MM.1S (cell line): ENCODE measurements around the gene THOC5.

Experiments
- DNase-seq: peaks from one replicate; pipeline ENCODE4 v3.0.0-alpha.2; 2015
- H2AFZ ChIP-seq: fragments of 300-600 bp; sonication (generic); 2 replicates; pipeline ENCODE4 v1.6.0; 2016; ENCODE audit warnings: antibody characterized with exemption, low read length
- H3F3A ChIP-seq: fragments of 300-600 bp; sonication (generic); 2 replicates; pipeline ENCODE4 v1.6.1; 2016; ENCODE audit warnings: mild to moderate bottlenecking, antibody characterized with exemption, low read length, moderate library complexity, mixed read lengths; ENCODE audit not compliant: insufficient read depth
- H3K27ac ChIP-seq: fragments of 300-600 bp; sonication (generic); 2 replicates; pipeline ENCODE4 v1.5.1; 2016; ENCODE audit warnings: mild to moderate bottlenecking, low read length
- H3K27me3 ChIP-seq: fragments of 300-600 bp; sonication (generic); replicated peaks from 2 replicates; pipeline ENCODE4 v1.6.0; 2016; ENCODE audit warnings: low read length; ENCODE audit not compliant: insufficient read depth
- H3K36me3 ChIP-seq: fragments of 300-600 bp; sonication (generic); replicated peaks from 2 replicates; pipeline ENCODE4 v1.6.1; 2016; ENCODE audit warnings: mild to moderate bottlenecking, low read length, mixed read lengths; ENCODE audit not compliant: insufficient read depth
- H3K4me1 ChIP-seq: fragments of 300-600 bp; sonication (generic); 2 replicates; pipeline ENCODE4 v1.6.1; 2016; ENCODE audit warnings: low read length, mixed read lengths
- H3K4me2 ChIP-seq: fragments of 300-600 bp; sonication (generic); 2 replicates; pipeline ENCODE4 v1.6.0; 2016; ENCODE audit warnings: low read depth, low read length
- H3K4me3 ChIP-seq: fragments of 300-600 bp; sonication (generic); 2 replicates; pipeline ENCODE4 v1.5.1; 2016; ENCODE audit warnings: low read length, mixed read lengths
- H3K79me2 ChIP-seq: fragments of 300-600 bp; sonication (generic); 2 replicates; pipeline ENCODE4 v1.6.1; 2016; ENCODE audit warnings: mixed run types, low read length, mixed read lengths
- H3K9ac ChIP-seq: fragments of 300-600 bp; sonication (generic); 2 replicates; pipeline ENCODE4 v1.6.1; 2016; ENCODE audit warnings: low read length, mixed read lengths
- H3K9me2 ChIP-seq: fragments of 300-600 bp; sonication (generic); replicated peaks from 2 replicates; pipeline ENCODE4 v1.6.1; 2016; ENCODE audit warnings: mild to moderate bottlenecking, low read length, mixed read lengths; ENCODE audit not compliant: insufficient read depth
- H3K9me3 ChIP-seq: fragments of 300-600 bp; sonication (generic); replicated peaks from 2 replicates; pipeline ENCODE4 v1.6.1; 2016; ENCODE audit warnings: mild to moderate bottlenecking, low read length, mixed read lengths; ENCODE audit not compliant: insufficient read depth
- H4K20me1 ChIP-seq: fragments of 300-600 bp; sonication (generic); 2 replicates; pipeline ENCODE4 v1.6.1; 2016; ENCODE audit warnings: mild to moderate bottlenecking, low read length, moderate library complexity, mixed read lengths; ENCODE audit not compliant: insufficient read depth
- EZH2 ChIP-seq: fragments of 300-600 bp; sonication (generic); optimal IDR thresholded peaks from 2 replicates; pipeline ENCODE3; 2017; ENCODE audit warnings: low read depth, mild to moderate bottlenecking, antibody characterized with exemption, low read length, mixed read lengths
- EZH2phosphoT487 ChIP-seq: fragments of 300-600 bp; sonication (generic); IDR thresholded peaks from 2 replicates; pipeline ENCODE4 v1.6.1; 2018; ENCODE audit warnings: antibody characterized with exemption, low read length
- TF ChIP-seq, protein P1 (sequence below): fragments of 300-600 bp; sonication (generic); IDR thresholded peaks from 2 replicates; pipeline ENCODE4 v1.5.1; 2016; ENCODE audit warnings: antibody characterized with exemption, low read length, mixed read lengths

The THOC5 gene

DNA sequence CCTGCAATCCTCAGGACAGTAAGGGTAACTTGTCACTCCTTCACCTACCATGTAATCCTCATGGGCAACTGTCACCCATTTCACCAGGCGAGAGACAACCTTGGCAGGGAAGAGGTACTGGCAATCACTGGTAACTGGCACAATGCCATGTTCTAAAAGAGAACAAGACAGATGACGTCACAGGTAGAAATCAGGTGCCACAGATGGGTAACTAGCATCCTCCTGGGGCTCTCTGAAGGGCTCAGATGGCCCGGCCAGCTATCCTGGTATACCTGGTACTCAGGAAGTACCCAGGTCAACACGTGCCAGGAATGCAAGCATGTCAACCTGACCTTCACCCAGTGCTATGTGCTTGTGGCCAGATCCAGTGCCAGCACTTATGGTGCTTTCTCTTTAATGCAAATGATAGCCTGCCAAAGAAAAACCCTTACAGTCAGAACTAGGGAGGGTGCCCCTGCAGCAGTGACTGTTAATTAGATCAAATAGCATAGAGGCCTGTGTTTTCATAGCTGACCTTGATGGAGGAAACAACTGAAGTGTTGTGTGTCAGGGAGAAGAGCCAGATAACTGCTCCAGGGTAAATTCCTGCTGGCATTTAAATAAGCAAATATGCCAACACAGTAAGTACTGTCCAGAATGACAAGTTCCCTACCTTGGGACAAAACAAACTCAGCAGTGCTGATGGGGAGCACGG, 36.2 kb downstream of the THOC5 start:
- Histone ChIP-seq H3K79me2 (no peaks in the 10 kb centered on the region), H3K9me2 (no peaks in the 10 kb centered on the region), H3K4me1 (no peaks in the 10 kb centered on the region), H3K36me3 (no peaks in the 10 kb centered on the region; the same call in 1 of the 2 replicates), H3F3A (no peaks in the 10 kb centered on the region), H3K4me2 (no peak overlapping the region), H4K20me1 (no peaks in the 10 kb centered on the region), H3K9ac (no peak overlapping the region), H3K27ac (no peak overlapping the region; the same call in 1 of the 2 replicates), H3K9me3 (no peaks in the 10 kb centered on the region), H3K27me3 (no peaks in the 10 kb centered on the region), H3K4me3 (no peak overlapping the region), H2AFZ (no peak overlapping the region)
- TF ChIP-seq EZH2 (no peak), EZH2phosphoT487 (no peak)
- TF ChIP-seq, protein P1, sequence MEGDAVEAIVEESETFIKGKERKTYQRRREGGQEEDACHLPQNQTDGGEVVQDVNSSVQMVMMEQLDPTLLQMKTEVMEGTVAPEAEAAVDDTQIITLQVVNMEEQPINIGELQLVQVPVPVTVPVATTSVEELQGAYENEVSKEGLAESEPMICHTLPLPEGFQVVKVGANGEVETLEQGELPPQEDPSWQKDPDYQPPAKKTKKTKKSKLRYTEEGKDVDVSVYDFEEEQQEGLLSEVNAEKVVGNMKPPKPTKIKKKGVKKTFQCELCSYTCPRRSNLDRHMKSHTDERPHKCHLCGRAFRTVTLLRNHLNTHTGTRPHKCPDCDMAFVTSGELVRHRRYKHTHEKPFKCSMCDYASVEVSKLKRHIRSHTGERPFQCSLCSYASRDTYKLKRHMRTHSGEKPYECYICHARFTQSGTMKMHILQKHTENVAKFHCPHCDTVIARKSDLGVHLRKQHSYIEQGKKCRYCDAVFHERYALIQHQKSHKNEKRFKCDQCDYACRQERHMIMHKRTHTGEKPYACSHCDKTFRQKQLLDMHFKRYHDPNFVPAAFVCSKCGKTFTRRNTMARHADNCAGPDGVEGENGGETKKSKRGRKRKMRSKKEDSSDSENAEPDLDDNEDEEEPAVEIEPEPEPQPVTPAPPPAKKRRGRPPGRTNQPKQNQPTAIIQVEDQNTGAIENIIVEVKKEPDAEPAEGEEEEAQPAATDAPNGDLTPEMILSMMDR: no peak
- no peak for DNase-seq

DNA sequence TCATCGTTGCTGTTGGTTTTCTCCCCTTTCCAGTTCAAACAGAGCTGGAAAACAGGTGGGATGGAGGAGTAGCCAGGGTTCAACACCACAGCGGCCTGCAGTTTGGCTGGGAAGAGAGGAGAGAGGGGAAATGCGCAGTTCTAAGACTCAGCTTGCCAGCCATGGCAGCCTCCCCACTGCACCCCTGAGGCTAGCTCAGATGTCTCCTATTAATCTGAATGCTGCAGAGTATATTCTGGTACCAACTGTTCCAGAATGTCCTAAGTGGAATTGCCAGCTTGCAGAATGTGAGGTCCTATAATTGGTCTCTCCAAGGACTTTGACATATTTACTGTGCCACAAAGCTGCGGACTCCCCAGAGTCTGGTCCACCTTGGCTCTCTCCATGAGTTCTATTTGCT, 41.5 kb downstream of the THOC5 start:
- Histone ChIP-seq H3K9me3 (no peaks in the 10 kb centered on the region), H3K27me3 (no peaks in the 10 kb centered on the region), H3K4me3 (no peak overlapping the region), H3F3A (no peaks in the 10 kb centered on the region), H3K79me2 (no peaks in the 10 kb centered on the region), H3K4me2 (no peak overlapping the region), H2AFZ (no peak overlapping the region), H3K9ac (no peak overlapping the region), H3K27ac (no peak overlapping the region), H3K9me2 (no peaks in the 10 kb centered on the region), H3K4me1 (no peaks in the 10 kb centered on the region), H4K20me1 (no peaks in the 10 kb centered on the region), H3K36me3 (peaks cover 5% of the 10 kb centered on the region)
- TF ChIP-seq EZH2phosphoT487 (no peak), EZH2 (no peak)
- TF ChIP-seq, protein P1: no peak
- DNase-seq: no peak

DNA sequence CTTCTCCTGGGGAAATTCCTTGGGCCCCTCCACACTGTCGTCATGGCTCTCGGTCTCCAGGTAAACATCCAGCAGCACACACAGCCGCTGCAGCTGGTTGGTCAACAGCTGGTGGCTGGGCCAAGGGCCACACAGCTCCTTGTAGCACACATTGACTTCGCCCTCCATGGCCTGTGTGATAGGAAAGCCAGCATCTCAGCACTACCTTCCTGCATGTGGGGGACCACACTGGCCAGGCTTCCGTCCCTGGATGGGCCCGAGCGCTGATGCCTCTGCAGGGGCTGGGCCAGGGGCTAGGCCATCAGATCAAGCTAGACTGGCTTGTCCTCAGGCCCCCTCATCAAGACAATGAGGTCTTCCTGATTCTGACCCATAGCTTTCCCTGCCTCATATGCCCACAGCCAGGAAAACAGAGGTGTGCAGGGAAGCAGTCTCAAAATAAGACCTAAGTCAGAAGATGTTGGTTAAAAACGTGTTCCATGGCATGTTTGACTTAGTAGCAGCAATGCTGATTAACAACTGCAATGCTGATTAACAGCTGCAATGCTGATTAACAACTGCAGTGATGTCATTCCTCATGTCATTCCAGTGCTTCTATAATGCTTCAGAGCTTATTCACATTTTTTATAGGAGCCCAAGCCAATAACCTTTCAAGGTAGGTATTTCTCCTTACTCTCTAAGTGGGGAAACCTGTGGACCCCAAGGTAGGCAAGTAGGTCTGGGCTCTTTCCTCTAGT, 42.3 kb downstream of the THOC5 start:
- Histone ChIP-seq H3K4me1 (no peaks in the 10 kb centered on the region), H3K27me3 (no peaks in the 10 kb centered on the region), H3K9me3 (no peaks in the 10 kb centered on the region), H3K4me2 (no peak overlapping the region), H3F3A (no peaks in the 10 kb centered on the region), H3K9me2 (no peaks in the 10 kb centered on the region), H3K27ac (no peak overlapping the region), H3K4me3 (no peak overlapping the region), H3K36me3 (peaks cover 5% of the 10 kb centered on the region), H3K9ac (no peak overlapping the region), H4K20me1 (no peaks in the 10 kb centered on the region), H3K79me2 (no peaks in the 10 kb centered on the region), H2AFZ (no peak overlapping the region)
- no peak for DNase-seq
- no peak for TF ChIP-seq EZH2phosphoT487
- no peak for TF ChIP-seq EZH2
- TF ChIP-seq, protein P1: no peak
